ENCODE measurements around the gene RPS15. TPM values are rescaled to one million over a fixed set of nuclear protein-coding genes. Genes with fewer than 3 reads are reported as not detected.

The RPS15 gene
- total and polyA plus RNA-seq, 9 of the 15 experiments (the other 6 are each of a cell fraction or from before 2014, with no cell fraction given), result 605 to 2,791 (median 957) TPM

DNA sequence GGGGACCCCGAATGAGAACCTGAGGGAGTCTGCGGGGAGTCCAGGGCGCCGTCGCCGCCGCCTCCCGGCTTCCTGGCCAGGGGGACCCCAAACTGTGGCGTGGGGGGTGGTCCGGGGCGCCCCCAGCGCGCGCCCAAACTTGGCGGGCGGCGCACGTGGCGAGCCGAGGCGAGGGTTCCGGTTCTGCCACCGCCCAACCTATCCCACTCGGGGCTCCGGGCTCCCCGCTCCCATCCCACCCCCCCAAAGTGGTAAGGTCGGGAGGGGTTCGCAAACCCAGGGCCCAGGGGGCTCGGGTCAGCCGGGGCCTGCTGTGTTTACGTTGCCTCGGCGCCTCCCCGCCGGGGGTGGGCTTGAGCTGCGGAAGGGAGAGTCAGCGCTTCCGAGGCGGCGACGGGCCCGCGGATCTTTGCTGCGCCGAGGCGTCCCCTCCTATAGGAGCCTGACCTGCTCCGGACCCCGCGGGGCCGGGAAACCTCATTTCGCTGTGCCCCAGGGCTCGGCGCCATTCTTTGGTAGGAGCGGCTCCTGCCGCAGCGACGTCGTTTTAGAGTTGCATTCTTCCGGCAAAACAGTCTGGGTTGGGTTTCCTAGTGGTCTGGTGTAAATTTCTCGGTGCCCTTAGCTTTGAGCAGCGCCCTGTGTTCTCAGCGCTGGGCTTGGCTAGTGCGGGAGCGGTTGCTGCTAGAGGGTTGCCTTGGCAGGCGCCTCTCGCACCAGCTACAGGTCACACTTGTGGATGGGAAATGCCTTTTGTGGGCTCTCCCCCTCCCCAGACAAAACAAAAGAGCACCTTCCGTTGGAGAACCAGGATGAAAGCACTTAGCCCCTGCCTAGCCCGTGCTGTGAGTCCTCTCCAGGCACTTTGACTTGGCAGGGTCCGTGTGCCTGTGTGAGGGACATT, 29.6 kb upstream of the RPS15 start (continued):
- TF ChIP-seq, protein P1, sequence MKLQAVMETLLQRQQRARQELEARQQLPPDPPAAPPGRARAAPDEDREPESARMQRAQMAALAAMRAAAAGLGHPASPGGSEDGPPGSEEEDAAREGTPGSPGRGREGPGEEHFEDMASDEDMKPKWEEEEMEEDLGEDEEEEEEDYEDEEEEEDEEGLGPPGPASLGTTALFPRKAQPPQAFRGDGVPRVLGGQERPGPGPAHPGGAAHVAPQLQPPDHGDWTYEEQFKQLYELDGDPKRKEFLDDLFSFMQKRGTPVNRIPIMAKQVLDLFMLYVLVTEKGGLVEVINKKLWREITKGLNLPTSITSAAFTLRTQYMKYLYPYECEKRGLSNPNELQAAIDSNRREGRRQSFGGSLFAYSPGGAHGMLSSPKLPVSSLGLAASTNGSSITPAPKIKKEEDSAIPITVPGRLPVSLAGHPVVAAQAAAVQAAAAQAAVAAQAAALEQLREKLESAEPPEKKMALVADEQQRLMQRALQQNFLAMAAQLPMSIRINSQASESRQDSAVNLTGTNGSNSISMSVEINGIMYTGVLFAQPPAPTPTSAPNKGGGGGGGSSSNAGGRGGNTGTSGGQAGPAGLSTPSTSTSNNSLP (IDR thresholded peaks at IDR 0.05; ENCODE audit: borderline replicate concordance, low read depth, low read length), result no peak
- no peak for TF ChIP-seq ZNF644 (tag; IDR thresholded peaks at IDR 0.05; ENCODE audit: low read depth)
- TF ChIP-seq, protein P2, sequence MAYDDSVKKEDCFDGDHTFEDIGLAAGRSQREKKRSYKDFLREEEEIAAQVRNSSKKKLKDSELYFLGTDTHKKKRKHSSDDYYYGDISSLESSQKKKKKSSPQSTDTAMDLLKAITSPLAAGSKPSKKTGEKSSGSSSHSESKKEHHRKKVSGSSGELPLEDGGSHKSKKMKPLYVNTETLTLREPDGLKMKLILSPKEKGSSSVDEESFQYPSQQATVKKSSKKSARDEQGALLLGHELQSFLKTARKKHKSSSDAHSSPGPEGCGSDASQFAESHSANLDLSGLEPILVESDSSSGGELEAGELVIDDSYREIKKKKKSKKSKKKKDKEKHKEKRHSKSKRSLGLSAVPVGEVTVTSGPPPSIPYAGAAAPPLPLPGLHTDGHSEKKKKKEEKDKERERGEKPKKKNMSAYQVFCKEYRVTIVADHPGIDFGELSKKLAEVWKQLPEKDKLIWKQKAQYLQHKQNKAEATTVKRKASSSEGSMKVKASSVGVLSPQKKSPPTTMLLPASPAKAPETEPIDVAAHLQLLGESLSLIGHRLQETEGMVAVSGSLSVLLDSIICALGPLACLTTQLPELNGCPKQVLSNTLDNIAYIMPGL (CRISPR knock-in tag; IDR thresholded peaks at IDR 0.05), result no peak
- TF ChIP-seq L3MBTL2 (IDR thresholded peaks at IDR 0.05), result peak; percentile 91
- TF ChIP-seq POLR3G (IDR thresholded peaks at IDR 0.05; ENCODE audit: extremely low read depth, insufficient read length, insufficient replicate concordance), result no peak
- no peak for TF ChIP-seq EHMT2 (IDR thresholded peaks at IDR 0.05)
- TF ChIP-seq FOXK1 (CRISPR knock-in tag; IDR thresholded peaks at IDR 0.05; ENCODE audit: borderline replicate concordance), result no peak
- TF ChIP-seq SAP30 (IDR thresholded peaks at IDR 0.05; ENCODE audit: borderline replicate concordance, insufficient read depth, low read depth, low read length, poor library complexity, severe bottlenecking), result peak; percentile 58
- TF ChIP-seq POLR2H (tag; IDR thresholded peaks at IDR 0.05; ENCODE audit: low read depth), result no peak
- TF ChIP-seq CREBBP (IDR thresholded peaks at IDR 0.05; ENCODE audit: low read depth, low read length), result no peak
- peak in 1 of 2 experiments; percentile 17; a peak in 1 of 4 replicates for TF ChIP-seq MAZ (CRISPR knock-in tag; conservative IDR thresholded peaks at IDR 0.05 in 1 of 2, IDR thresholded peaks at IDR 0.05 in 1 of 2)
- no peak for TF ChIP-seq HNRNPUL1 (IDR thresholded peaks at IDR 0.05; ENCODE audit: low read length)
- TF ChIP-seq MEF2D (tag; conservative IDR thresholded peaks at IDR 0.05; ENCODE audit: low read depth), result no peak
- TF ChIP-seq YY1 (IDR thresholded peaks at IDR 0.05; ENCODE audit: borderline replicate concordance in 1 of 3, control insufficient read depth in 1 of 3, extremely low read depth in 1 of 3, insufficient read depth in 3 of 3, insufficient read length in 1 of 3, insufficient replicate concordance in 2 of 3, low read depth in 1 of 3, low read length in 2 of 3), result peak in 1 of 3 experiments; percentile 55
- TF ChIP-seq RBM22 (IDR thresholded peaks at IDR 0.05; ENCODE audit: low read depth, low read length, poor library complexity, severe bottlenecking), result peak; percentile 64
- TF ChIP-seq SETDB1 (IDR thresholded peaks at IDR 0.05; ENCODE audit: low read length), result no peak
- TF ChIP-seq, protein P3, sequence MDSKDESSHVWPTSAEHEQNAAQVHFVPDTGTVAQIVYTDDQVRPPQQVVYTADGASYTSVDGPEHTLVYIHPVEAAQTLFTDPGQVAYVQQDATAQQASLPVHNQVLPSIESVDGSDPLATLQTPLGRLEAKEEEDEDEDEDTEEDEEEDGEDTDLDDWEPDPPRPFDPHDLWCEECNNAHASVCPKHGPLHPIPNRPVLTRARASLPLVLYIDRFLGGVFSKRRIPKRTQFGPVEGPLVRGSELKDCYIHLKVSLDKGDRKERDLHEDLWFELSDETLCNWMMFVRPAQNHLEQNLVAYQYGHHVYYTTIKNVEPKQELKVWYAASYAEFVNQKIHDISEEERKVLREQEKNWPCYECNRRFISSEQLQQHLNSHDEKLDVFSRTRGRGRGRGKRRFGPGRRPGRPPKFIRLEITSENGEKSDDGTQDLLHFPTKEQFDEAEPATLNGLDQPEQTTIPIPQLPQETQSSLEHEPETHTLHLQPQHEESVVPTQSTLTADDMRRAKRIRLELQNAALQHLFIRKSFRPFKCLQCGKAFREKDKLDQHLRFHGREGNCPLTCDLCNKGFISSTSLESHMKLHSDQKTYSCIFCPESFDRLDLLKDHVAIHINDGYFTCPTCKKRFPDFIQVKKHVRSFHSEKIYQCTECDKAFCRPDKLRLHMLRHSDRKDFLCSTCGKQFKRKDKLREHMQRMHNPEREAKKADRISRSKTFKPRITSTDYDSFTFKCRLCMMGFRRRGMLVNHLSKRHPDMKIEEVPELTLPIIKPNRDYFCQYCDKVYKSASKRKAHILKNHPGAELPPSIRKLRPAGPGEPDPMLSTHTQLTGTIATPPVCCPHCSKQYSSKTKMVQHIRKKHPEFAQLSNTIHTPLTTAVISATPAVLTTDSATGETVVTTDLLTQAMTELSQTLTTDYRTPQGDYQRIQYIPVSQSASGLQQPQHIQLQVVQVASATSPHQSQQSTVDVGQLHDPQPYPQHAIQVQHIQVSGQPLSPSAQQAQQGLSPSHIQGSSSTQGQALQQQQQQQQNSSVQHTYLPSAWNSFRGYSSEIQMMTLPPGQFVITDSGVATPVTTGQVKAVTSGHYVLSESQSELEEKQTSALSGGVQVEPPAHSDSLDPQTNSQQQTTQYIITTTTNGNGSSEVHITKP (IDR thresholded peaks at IDR 0.05; ENCODE audit: partially characterized antibody), result no peak

Measured in K562 (cell line).